IMR-90 (cell line): ENCODE data around the gene NTRK3. TPM values are rescaled to one million over a fixed set of nuclear protein-coding genes. Genes with fewer than 3 reads are reported as not detected.

Source experiments
- ATAC-seq: fragments of 200-7000 bp; cut with Tn5 transposase; 2 replicates; pipeline ENCODE4 v1.9.1; 2020; ENCODE audit warnings: low read depth, mild to moderate bottlenecking, moderate library complexity
- BruUV-seq: library from RNA; stranded (reverse); fragments of 400-500 nt; replicated peaks from 2 replicates; lab custom pipeline; 2021; lab: Mats Ljungman, UMichigan
- CTCF ChIA-PET: fragments of 300-600 bp; formaldehyde crosslinking; extraction: SDS; loops from one replicate; lab custom pipeline; 2021; ENCODE audit warnings: antibody characterized with exemption; lab: Yijun Ruan, JAX
- POLR2A ChIA-PET: fragments of 300-600 bp; sonication (Branson Sonifier 250); formaldehyde crosslinking; loops from one replicate; lab custom pipeline; 2022; ENCODE audit warnings: antibody characterized with exemption; ENCODE audit not compliant: unreplicated experiment; lab: Charles Lee
- DNase-seq: peaks from one replicate; pipeline ENCODE4 v3.0.0; 2013
- H2AFZ ChIP-seq: replicated peaks from 2 replicates; pipeline ENCODE3; 2013; ENCODE audit warnings: low read length, mild to moderate bottlenecking; ENCODE audit not compliant: poor library complexity
- H2AK5ac ChIP-seq: 2 replicates; pipeline ENCODE4 v1.6.1; 2013; ENCODE audit warnings: low read depth, low read length, inconsistent platforms
- H2AK9ac ChIP-seq: replicated peaks from 2 replicates; pipeline ENCODE3; 2013; ENCODE audit warnings: mild to moderate bottlenecking, low read depth, low read length, moderate library complexity; ENCODE audit not compliant: poor library complexity
- H2BK120ac ChIP-seq: 2 replicates; pipeline ENCODE4 v1.6.1; 2013; ENCODE audit warnings: low read depth, low read length, inconsistent platforms
- H2BK15ac ChIP-seq: 3 replicates; pipeline ENCODE4 v1.6.1; 2013; ENCODE audit warnings: low read depth, low read length, inconsistent platforms
- H2BK20ac ChIP-seq: 2 replicates; pipeline ENCODE4 v1.6.1; 2013; ENCODE audit warnings: low read depth, mild to moderate bottlenecking, inconsistent platforms, low read length, moderate library complexity
- H2BK5ac ChIP-seq: 2 replicates; pipeline ENCODE4 v1.6.1; 2013; ENCODE audit warnings: mild to moderate bottlenecking, low read depth, low read length, inconsistent platforms; ENCODE audit not compliant: poor library complexity, severe bottlenecking
- H3K14ac ChIP-seq: replicated peaks from 2 replicates; pipeline ENCODE4 v1.6.1; 2013; ENCODE audit warnings: low read depth, low read length, inconsistent platforms
- H3K18ac ChIP-seq: 2 replicates; pipeline ENCODE4 v1.6.1; 2013; ENCODE audit warnings: low read depth, low read length, control low read depth
- H3K23ac ChIP-seq: 2 replicates; pipeline ENCODE4 v1.6.1; 2013; ENCODE audit warnings: low read depth, low read length, inconsistent platforms
- H3K27ac ChIP-seq: 2 replicates; pipeline ENCODE4 v1.5.1; 2013; ENCODE audit warnings: mild to moderate bottlenecking, control low read depth, low read length; ENCODE audit not compliant: insufficient read depth
- H3K27me3 ChIP-seq: 2 replicates; pipeline ENCODE4 v1.6.1; 2013; ENCODE audit warnings: low read length; ENCODE audit not compliant: control insufficient read depth, insufficient read depth
- H3K36me3 ChIP-seq: 2 replicates; pipeline ENCODE4 v1.6.1; 2013; ENCODE audit warnings: low read length, mixed read lengths; ENCODE audit not compliant: control insufficient read depth, insufficient read depth
- H3K4ac ChIP-seq: 2 replicates; pipeline ENCODE4 v1.6.1; 2013; ENCODE audit warnings: low read depth, low read length, inconsistent platforms
- H3K4me1 ChIP-seq: 2 replicates; pipeline ENCODE4 v1.6.1; 2013; ENCODE audit warnings: low read length, mixed read lengths; ENCODE audit not compliant: control insufficient read depth, insufficient read depth
- H3K4me2 ChIP-seq: 2 replicates; pipeline ENCODE4 v1.6.1; 2013; ENCODE audit warnings: low read depth, mild to moderate bottlenecking, control low read depth, low read length, moderate library complexity
- H3K4me3 ChIP-seq: 2 replicates; pipeline ENCODE4 v1.5.1; 2013; ENCODE audit warnings: low read depth, mild to moderate bottlenecking, control low read depth, low read length, moderate library complexity; ENCODE audit not compliant: insufficient read depth
- H3K56ac ChIP-seq: 2 replicates; pipeline ENCODE4 v1.6.1; 2013; ENCODE audit warnings: low read length, inconsistent platforms; ENCODE audit not compliant: insufficient read depth; ENCODE audit errors: extremely low read depth
- H3K79me1 ChIP-seq, 2 experiments: 2 replicates each; pipeline ENCODE4 v1.6.1; 2013; ENCODE audit warnings: low read length in 2 of 2, inconsistent platforms in 1 of 2, low read depth in 1 of 2
- H3K9ac ChIP-seq: 2 replicates; pipeline ENCODE4 v1.6.1; 2013; ENCODE audit warnings: low read depth, low read length, control low read depth
- H3K9me1 ChIP-seq: 2 replicates; pipeline ENCODE4 v1.6.1; 2013; ENCODE audit warnings: low read length, inconsistent platforms; ENCODE audit not compliant: insufficient read depth
- H3K9me3 ChIP-seq: 2 replicates; pipeline ENCODE4 v1.6.1; 2013; ENCODE audit warnings: low read length; ENCODE audit not compliant: control insufficient read depth, insufficient read depth
- H4K20me1 ChIP-seq: 2 replicates; pipeline ENCODE4 v1.6.1; 2013; ENCODE audit warnings: low read length, inconsistent platforms; ENCODE audit not compliant: insufficient read depth
- H4K5ac ChIP-seq: 2 replicates; pipeline ENCODE4 v1.6.1; 2013; ENCODE audit warnings: mild to moderate bottlenecking, low read depth, low read length, control low read depth
- H4K8ac ChIP-seq, 2 experiments: 2 replicates each; pipeline ENCODE4 v1.6.1; 2013; ENCODE audit warnings: low read depth in 2 of 2, low read length in 2 of 2, control low read depth in 1 of 2, inconsistent platforms in 1 of 2
- H4K91ac ChIP-seq: 2 replicates; pipeline ENCODE4 v1.6.1; 2013; ENCODE audit warnings: low read depth, low read length, inconsistent platforms; ENCODE audit not compliant: insufficient read depth
- CTCF ChIP-seq: conservative IDR thresholded peaks from 2 replicates; pipeline ENCODE4 v1.5.1; 2012; ENCODE audit warnings: mild to moderate bottlenecking, low read depth, low read length, improper control_type of control experiment
- ELK1 ChIP-seq: fragments of 150-350 bp; IDR thresholded peaks from 2 replicates; pipeline ENCODE4 v1.6.1; 2016; ENCODE audit warnings: low read depth, mild to moderate bottlenecking, low read length, moderate library complexity, borderline replicate concordance
- FOS ChIP-seq: fragments of 150-350 bp; IDR thresholded peaks from 2 replicates; pipeline ENCODE4 v1.6.1; 2016; ENCODE audit warnings: low read depth, low read length
- MAZ ChIP-seq: IDR thresholded peaks from 2 replicates; pipeline ENCODE4 v1.6.1; 2012; ENCODE audit warnings: low read depth, mild to moderate bottlenecking, low read length, improper control_type of control experiment, moderate library complexity, borderline replicate concordance
- NFE2L2 ChIP-seq: fragments of 150-350 bp; IDR thresholded peaks from 2 replicates; pipeline ENCODE4 v1.6.1; 2016; ENCODE audit warnings: low read depth, mild to moderate bottlenecking, low read length
- RAD21 ChIP-seq: IDR thresholded peaks from 2 replicates; pipeline ENCODE4 v1.6.1; 2012; ENCODE audit warnings: low read length, improper control_type of control experiment
- RCOR1 ChIP-seq: IDR thresholded peaks from 2 replicates; pipeline ENCODE4 v1.6.1; 2012; ENCODE audit warnings: mild to moderate bottlenecking, low read length, improper control_type of control experiment; ENCODE audit not compliant: insufficient replicate concordance
- USF2 ChIP-seq: fragments of 150-350 bp; IDR thresholded peaks from 2 replicates; pipeline ENCODE4 v1.6.1; 2017; ENCODE audit warnings: mild to moderate bottlenecking, antibody characterized with exemption, low read length, low read depth
- WGBS, 2 experiments: methylation state at CpG; one replicate each; pipeline versions ENCODE4 v1.1.5 to v1.1.7; 2013; ENCODE audit warnings: missing lambda C conversion rate in 2 of 2; ENCODE audit not compliant: insufficient read length in 1 of 2; ENCODE audit errors: extremely low coverage in 2 of 2; 5-methylcytosine and 5-hydroxymethylcytosine counted together
- dilution Hi-C: fragments of 300-500 bp; cut with HindIII; formaldehyde crosslinking; loops from one replicate; pipeline ENCODE4 v1.14.3; 2018; ENCODE audit warnings: low sequenced_read_pairs; ENCODE audit not compliant: unreplicated experiment
- in situ Hi-C: fragments of 300-500 bp; cut with MboI; formaldehyde crosslinking; loops from 3 replicates; pipeline ENCODE4 v1.14.3; 2019; ENCODE audit warnings: low sequenced_read_pairs, inconsistent platforms, mixed read lengths
- intact Hi-C: fragments of 100-400 bp; cut with micrococcal nuclease; formaldehyde crosslinking; loops from 2 replicates; pipeline ENCODE4 v1.10.0; 2022
- polyA plus RNA-seq, 3 experiments: library from polyadenylated mRNA; depleted of rRNA; stranded (reverse); fragments of >200 nt; gene quantifications; 2 replicates each; pipeline ENCODE4 v1.2.3, GENCODE V29; 2012; ENCODE audit warnings: low replicate concordance in 1 of 3
- total RNA-seq: library from RNA; depleted of rRNA; stranded (reverse); fragments of >200 nt; gene quantifications from 2 replicates; pipeline ENCODE4 v1.2.3, GENCODE V29; 2012

NTRK3 gene
- total and polyA plus RNA-seq, 2 of the 4 experiments (the other 2 are of a cell fraction) = under 0.01 to 0.15 TPM

- Histone ChIP-seq H2BK15ac (no peak overlapping the region), H3K4ac (no peak overlapping the region), H3K14ac (no peak overlapping the region), H3K9me3 (no peaks in the 10 kb centered on the region; the same call in 1 of the 2 replicates), H4K8ac (no peak overlapping the region), H3K4me3 (no peak overlapping the region), H3K36me3 (no peaks in the 10 kb centered on the region), H2BK120ac (no peak overlapping the region), H3K9me1 (no peaks in the 10 kb centered on the region), H3K4me1 (no peaks in the 10 kb centered on the region), H4K20me1 (no peaks in the 10 kb centered on the region), H3K27ac (no peak overlapping the region), H3K9ac (no peak overlapping the region), H2AK9ac (no peak overlapping the region), H4K91ac (no peak overlapping the region), H3K4me2 (no peak overlapping the region), H3K27me3 (no peaks in the 10 kb centered on the region), H3K56ac (no peak overlapping the region), H3K23ac (no peak overlapping the region), H2AK5ac (no peak overlapping the region), H2AFZ (peak overlapping the region; percentile 56), H4K5ac (no peak overlapping the region), H2BK5ac (no peak overlapping the region), H3K18ac (no peak overlapping the region), H2BK20ac (no peak overlapping the region), H3K79me1 (no peaks in the 10 kb centered on the region)
- no TSS peak for BruUV-seq
- dilution Hi-C loops = no loop called here
- TF ChIP-seq ELK1 (no peak), FOS (no peak), NFE2L2 (no peak), RAD21 (no peak), RCOR1 (no peak), MAZ (no peak), USF2 (no peak), CTCF (no peak)
- CTCF ChIA-PET = no interaction called here
- WGBS, 2 experiments = 83% methylated on average over 1 of the region's 4 CpGs; no CpG with 5 or more reads in 1 of the 2 experiments
- POLR2A ChIA-PET = no interaction called here
- DNase-seq (no peak), ATAC-seq (no peak)
- in situ Hi-C loops = no loop called here
- intact Hi-C loops = no loop called here
Observed at GRCh38 chr15:87829332-87830050, 427.0 kb downstream of the NTRK3 start.
